Measurements from ENCODE around the gene SF3B2. TPM values are rescaled to one million over a fixed set of nuclear protein-coding genes. Genes with fewer than 3 reads are reported as not detected.

Gene SF3B2
- total and polyA plus RNA-seq, 2 donors (not counting 1 experiment from before 2014, with no cell fraction given), result 139 to 205 TPM

DNA sequence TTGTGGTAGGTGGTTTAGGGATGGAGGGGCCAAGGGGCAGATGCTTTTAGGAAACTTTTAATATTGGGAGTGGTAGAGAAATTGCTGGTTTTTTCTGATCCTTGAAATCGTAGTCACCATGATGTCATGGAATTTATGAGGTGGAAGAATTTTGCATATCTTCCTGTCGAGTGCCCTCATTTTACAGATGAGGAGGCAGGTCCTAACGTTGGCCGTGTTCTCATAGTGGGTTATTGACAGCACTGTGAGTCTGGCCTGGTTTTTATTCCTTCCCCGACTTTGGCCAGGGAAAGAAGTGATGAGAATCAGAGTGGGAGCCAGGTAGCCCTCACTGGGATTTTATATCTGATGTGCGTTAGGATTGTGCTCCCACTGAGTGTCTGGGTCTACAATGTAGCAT is 9.1 kb downstream of the SF3B2 start:
- no peaks in the 10 kb centered on the region for H3K27me3 Mint-ChIP-seq
- ChIA-PET POLR2A (no interaction called here), CTCF (interaction anchor here (1.1 kb wide), 1 partner anchor 76 kb away, joined by 3 read pairs; no protein-coding TSS in a partner anchor)
- Histone ChIP-seq H4K20me1 (ENCODE audit: control insufficient read depth, insufficient read depth, low read length, poor library complexity, severe bottlenecking) (peaks cover 22% of the 10 kb centered on the region), H3K4me2 (replicated peaks; ENCODE audit: low read depth, low read length, poor library complexity, severe bottlenecking) (no peak overlapping the region), H3K27me3 (replicated peaks in 1 of 4; ENCODE audit: control extremely low read depth in 1 of 4, control insufficient read depth in 3 of 4, insufficient read depth in 4 of 4, low read length in 3 of 4) (no peaks in the 10 kb centered on the region), H3K4me1 (ENCODE audit: control insufficient read depth in 2 of 2, insufficient read depth in 2 of 2, low read length in 2 of 2) (peaks cover 0 to 6% of the 10 kb centered on the region in 2 donors), H3K9me3 (ENCODE audit: control extremely low read depth in 1 of 3, control insufficient read depth in 2 of 3, insufficient read depth in 1 of 3, low read length in 2 of 3) (no peaks in the 10 kb centered on the region), H2AFZ (ENCODE audit: insufficient read depth, low read depth, low read length, poor library complexity, severe bottlenecking) (no peak overlapping the region), H3K36me3 (replicated peaks in 1 of 2; ENCODE audit: control extremely low read depth in 1 of 2, control insufficient read depth in 1 of 2, extremely low read depth in 1 of 2, insufficient read depth in 2 of 2, low read length in 1 of 2) (peaks cover 4 to 96% of the 10 kb centered on the region in 2 experiments), H3K4me3 (ENCODE audit: control extremely low read depth in 1 of 5, extremely low read depth in 1 of 5, insufficient read depth in 1 of 5, low read depth in 2 of 5, low read length in 4 of 5) (no peak overlapping the region), H3K79me2 (ENCODE audit: control insufficient read depth, insufficient read depth, low read length) (peaks cover 59% of the 10 kb centered on the region), H3K27ac (ENCODE audit: low read length in 2 of 2) (peak overlapping the region in 1 of 2 donors; percentile 5), H3K9ac (ENCODE audit: low read length) (no peak overlapping the region)
- intact Hi-C loops (cut with micrococcal nuclease), result no loop called here
- H3K9me3 Mint-ChIP-seq (ENCODE audit: insufficient read depth), result no peaks in the 10 kb centered on the region
- no peak for ATAC-seq (ENCODE audit: low read depth)
- peaks cover 25% of the 10 kb centered on the region for H3K4me1 Mint-ChIP-seq
- TF ChIP-seq EZH2 (IDR thresholded peaks at IDR 0.05; ENCODE audit: borderline replicate concordance, insufficient read depth, low read depth, low read length, poor library complexity, severe bottlenecking), result no peak
- TF ChIP-seq, protein P1, sequence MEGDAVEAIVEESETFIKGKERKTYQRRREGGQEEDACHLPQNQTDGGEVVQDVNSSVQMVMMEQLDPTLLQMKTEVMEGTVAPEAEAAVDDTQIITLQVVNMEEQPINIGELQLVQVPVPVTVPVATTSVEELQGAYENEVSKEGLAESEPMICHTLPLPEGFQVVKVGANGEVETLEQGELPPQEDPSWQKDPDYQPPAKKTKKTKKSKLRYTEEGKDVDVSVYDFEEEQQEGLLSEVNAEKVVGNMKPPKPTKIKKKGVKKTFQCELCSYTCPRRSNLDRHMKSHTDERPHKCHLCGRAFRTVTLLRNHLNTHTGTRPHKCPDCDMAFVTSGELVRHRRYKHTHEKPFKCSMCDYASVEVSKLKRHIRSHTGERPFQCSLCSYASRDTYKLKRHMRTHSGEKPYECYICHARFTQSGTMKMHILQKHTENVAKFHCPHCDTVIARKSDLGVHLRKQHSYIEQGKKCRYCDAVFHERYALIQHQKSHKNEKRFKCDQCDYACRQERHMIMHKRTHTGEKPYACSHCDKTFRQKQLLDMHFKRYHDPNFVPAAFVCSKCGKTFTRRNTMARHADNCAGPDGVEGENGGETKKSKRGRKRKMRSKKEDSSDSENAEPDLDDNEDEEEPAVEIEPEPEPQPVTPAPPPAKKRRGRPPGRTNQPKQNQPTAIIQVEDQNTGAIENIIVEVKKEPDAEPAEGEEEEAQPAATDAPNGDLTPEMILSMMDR (IDR thresholded peaks at IDR 0.05), result no peak
- H3K4me3 Mint-ChIP-seq, result no peak overlapping the region
- H3K27ac Mint-ChIP-seq, result peak overlapping the region; percentile 2
- DNase-seq, result no peak
- WGBS (ENCODE audit: insufficient coverage), result 49% methylated on average over 5 of the region's 6 CpGs

DNA sequence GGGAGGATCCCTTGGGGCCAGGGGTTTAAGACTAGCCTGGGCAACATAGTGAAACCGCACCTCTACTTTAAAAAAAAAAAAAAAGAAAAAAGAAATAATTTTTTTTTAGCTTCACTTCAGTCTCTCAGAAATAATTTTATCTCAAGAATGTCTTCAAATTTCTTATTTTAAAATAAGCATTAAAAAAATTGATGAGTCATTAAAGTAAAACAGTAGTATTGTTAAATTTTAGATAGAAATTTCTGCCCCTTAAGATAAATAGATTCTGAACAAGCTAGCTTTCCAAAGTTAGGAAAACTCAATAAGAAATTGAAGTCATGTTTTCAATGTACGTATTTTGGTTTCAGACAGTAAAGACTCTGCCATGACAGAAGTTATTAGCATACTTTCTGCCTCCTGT is 10.2 kb downstream of the SF3B2 start:
- H3K9me3 Mint-ChIP-seq (ENCODE audit: insufficient read depth), result no peaks in the 10 kb centered on the region
- ATAC-seq (ENCODE audit: low read depth) (no peak), DNase-seq (no peak)
- Histone ChIP-seq H3K79me2 (ENCODE audit: control insufficient read depth, insufficient read depth, low read length) (peaks cover 50% of the 10 kb centered on the region), H3K4me2 (replicated peaks; ENCODE audit: low read depth, low read length, poor library complexity, severe bottlenecking) (no peak overlapping the region), H3K27me3 (replicated peaks in 1 of 4; ENCODE audit: control extremely low read depth in 1 of 4, control insufficient read depth in 3 of 4, insufficient read depth in 4 of 4, low read length in 3 of 4) (no peaks in the 10 kb centered on the region), H2AFZ (ENCODE audit: insufficient read depth, low read depth, low read length, poor library complexity, severe bottlenecking) (no peak overlapping the region), H3K27ac (ENCODE audit: low read length in 2 of 2) (no peak overlapping the region), H4K20me1 (ENCODE audit: control insufficient read depth, insufficient read depth, low read length, poor library complexity, severe bottlenecking) (peaks cover 17% of the 10 kb centered on the region), H3K36me3 (replicated peaks in 1 of 2; ENCODE audit: control extremely low read depth in 1 of 2, control insufficient read depth in 1 of 2, extremely low read depth in 1 of 2, insufficient read depth in 2 of 2, low read length in 1 of 2) (peaks cover 4 to 97% of the 10 kb centered on the region in 2 experiments), H3K9ac (ENCODE audit: low read length) (no peak overlapping the region), H3K9me3 (ENCODE audit: control extremely low read depth in 1 of 3, control insufficient read depth in 2 of 3, insufficient read depth in 1 of 3, low read length in 2 of 3) (no peaks in the 10 kb centered on the region), H3K4me3 (ENCODE audit: control extremely low read depth in 1 of 5, extremely low read depth in 1 of 5, insufficient read depth in 1 of 5, low read depth in 2 of 5, low read length in 4 of 5) (no peak overlapping the region), H3K4me1 (ENCODE audit: control insufficient read depth in 2 of 2, insufficient read depth in 2 of 2, low read length in 2 of 2) (peaks cover 9 to 16% of the 10 kb centered on the region in 2 donors)
- CTCF ChIA-PET, result interaction anchor here (0.6 to 4.8 kb wide), 3 partner anchors 17 to 72 kb away, joined by 3 to 38 read pairs (median 4); no protein-coding TSS in a partner anchor
- TF ChIP-seq EZH2 (IDR thresholded peaks at IDR 0.05; ENCODE audit: borderline replicate concordance, insufficient read depth, low read depth, low read length, poor library complexity, severe bottlenecking), result no peak
- TF ChIP-seq, protein P1 (IDR thresholded peaks at IDR 0.05), result no peak
- H3K27me3 Mint-ChIP-seq, result no peaks in the 10 kb centered on the region
- POLR2A ChIA-PET, result no interaction called here
- intact Hi-C loops (cut with micrococcal nuclease), result no loop called here
- H3K27ac Mint-ChIP-seq, result no peak overlapping the region
- WGBS (ENCODE audit: insufficient coverage), result no CpG with 5 or more reads among the region's 2 CpGs
- H3K4me3 Mint-ChIP-seq, result no peak overlapping the region
- peaks cover 33% of the 10 kb centered on the region for H3K4me1 Mint-ChIP-seq
